PC-9 (cell line): ENCODE measurements around the gene AKR7A2.

Experiments
- CTCF ChIP-seq: fragments of 200-600 bp; sonication (generic); conservative IDR thresholded peaks from 2 replicates; pipeline ENCODE4 v1.6.1; 2017; ENCODE audit warnings: mixed run types, antibody characterized with exemption, mild to moderate bottlenecking, moderate library complexity
- EZH2 ChIP-seq: fragments of 200-600 bp; sonication (generic); IDR thresholded peaks from 2 replicates; pipeline ENCODE4 v1.8.0; 2017; ENCODE audit warnings: antibody characterized with exemption, low read depth

GRCh38 chr1:19323987-19324664, 12.2 kb upstream of the AKR7A2 start:
- no peak for TF ChIP-seq EZH2
- no peak for TF ChIP-seq CTCF
